H1 (cell line): ENCODE measurements around the gene SLC9A5. TPM values are rescaled to one million over a fixed set of nuclear protein-coding genes. Genes with fewer than 3 reads are reported as not detected.

ENCODE experiments used
- CTCF ChIA-PET: fragments of 300-600 bp; sonication (Branson Sonifier 250); formaldehyde crosslinking; loops from one replicate; lab custom pipeline; 2021; ENCODE audit not compliant: partially characterized antibody; lab: Charles Lee
- POLR2A ChIA-PET: fragments of 300-600 bp; sonication (Branson Sonifier 250); formaldehyde crosslinking; loops from one replicate; lab custom pipeline; 2021; ENCODE audit warnings: inconsistent platforms; ENCODE audit not compliant: partially characterized antibody; lab: Charles Lee
- DNase-seq, 2 experiments: peaks; one replicate each; pipeline versions ENCODE4 v3.0.0 to v3.0.0-alpha.2; 2010 to 2022; ENCODE audit warnings: low spot score in 2 of 2, low read depth in 1 of 2, mixed read lengths in 1 of 2
- FAIRE-seq: peaks from 2 replicates; lab custom pipeline; 2011; peaks lifted over from hg19 to GRCh38; lab: Jason Lieb, UNC
- H2AFZ ChIP-seq: 2 replicates; pipeline ENCODE4 v1.8.1; 2012; ENCODE audit warnings: low read length, inconsistent platforms
- H2AK5ac ChIP-seq: 2 replicates; pipeline ENCODE4 v1.6.1; 2013; ENCODE audit warnings: low read depth, low read length
- H2BK120ac ChIP-seq: replicated peaks from 2 replicates; pipeline ENCODE3; 2013; ENCODE audit warnings: low read depth, low read length, inconsistent platforms
- H2BK12ac ChIP-seq: 2 replicates; pipeline ENCODE4 v1.6.1; 2013; ENCODE audit warnings: low read depth, low read length
- H2BK15ac ChIP-seq: 2 replicates; pipeline ENCODE4 v1.6.1; 2013; ENCODE audit warnings: low read length
- H2BK20ac ChIP-seq: 2 replicates; pipeline ENCODE4 v1.6.1; 2013; ENCODE audit warnings: low read length
- H2BK5ac ChIP-seq: 2 replicates; pipeline ENCODE4 v1.6.1; 2013; ENCODE audit warnings: low read depth, low read length
- H3K14ac ChIP-seq: 2 replicates; pipeline ENCODE4 v1.6.1; 2013; ENCODE audit warnings: inconsistent platforms; ENCODE audit not compliant: insufficient read length
- H3K18ac ChIP-seq: 2 replicates; pipeline ENCODE4 v1.6.1; 2013; ENCODE audit warnings: low read length; ENCODE audit errors: extremely low read depth
- H3K23ac ChIP-seq: 2 replicates; pipeline ENCODE4 v1.6.1; 2013; ENCODE audit warnings: inconsistent platforms; ENCODE audit not compliant: insufficient read length
- H3K23me2 ChIP-seq: 2 replicates; pipeline ENCODE4 v1.6.1; 2013; ENCODE audit warnings: low read depth, low read length
- H3K27ac ChIP-seq: 2 replicates; pipeline ENCODE4 v1.6.1; 2011; ENCODE audit warnings: low read depth, low read length, inconsistent platforms
- H3K27me3 ChIP-seq, 4 experiments: replicated peaks in 1 of 4; 1 replicate in 1 of 4; 2 replicates in 3 of 4; pipeline versions ENCODE4 v1.6.1 to v1.8.1; 2011 to 2013; ENCODE audit warnings: low read length in 3 of 4, mild to moderate bottlenecking in 3 of 4, inconsistent platforms in 2 of 4, mixed read lengths in 2 of 4, moderate library complexity in 1 of 4; ENCODE audit not compliant: control insufficient read depth in 3 of 4, insufficient read depth in 3 of 4; ENCODE audit errors: extremely low read depth in 1 of 4
- H3K36me3 ChIP-seq, 4 experiments: 2 replicates each; pipeline versions ENCODE4 v1.6.1 to v1.8.1; 2011 to 2013; ENCODE audit warnings: mild to moderate bottlenecking in 4 of 4, low read length in 3 of 4, moderate library complexity in 2 of 4, control low read depth in 1 of 4, inconsistent platforms in 1 of 4; ENCODE audit not compliant: insufficient read depth in 4 of 4, control insufficient read depth in 2 of 4
- H3K4ac ChIP-seq: replicated peaks from 2 replicates; pipeline ENCODE3; 2013; ENCODE audit warnings: low read length, low read depth, mixed read lengths, inconsistent platforms; ENCODE audit not compliant: insufficient read length
- H3K4me1 ChIP-seq, 4 experiments: replicated peaks in 1 of 4; 1 replicate in 1 of 4; 2 replicates in 3 of 4; pipeline versions ENCODE4 v1.6.1 to v1.8.1; 2011 to 2013; ENCODE audit warnings: low read length in 3 of 4, inconsistent platforms in 2 of 4, mixed read lengths in 1 of 4; ENCODE audit not compliant: insufficient read depth in 4 of 4, control insufficient read depth in 3 of 4
- H3K4me2 ChIP-seq, 2 experiments: 2 replicates each; pipeline versions ENCODE4 v1.6.1 to v1.8.1; 2011 to 2013; ENCODE audit warnings: low read depth in 2 of 2, low read length in 2 of 2, control low read depth in 1 of 2, inconsistent platforms in 1 of 2, mild to moderate bottlenecking in 1 of 2; ENCODE audit not compliant: insufficient read depth in 1 of 2
- H3K4me3 ChIP-seq, 4 experiments: fragments of 200-600, 300-600 bp in 1 of 4; sonication (generic), shearing (Covaris generic), sonication (Bioruptor Twin) in 1 of 4; 2 replicates each; pipeline versions ENCODE4 v1.5.1 to v1.8.1; 2011 to 2016; ENCODE audit warnings: low read length in 4 of 4, low read depth in 3 of 4, control low read depth in 2 of 4, inconsistent platforms in 2 of 4, mild to moderate bottlenecking in 2 of 4, mixed read lengths in 1 of 4, moderate library complexity in 1 of 4; ENCODE audit not compliant: insufficient read depth in 2 of 4; ENCODE audit errors: extremely low read depth in 1 of 4
- H3K56ac ChIP-seq: replicated peaks from 2 replicates; pipeline ENCODE3; 2013; ENCODE audit warnings: low read depth, mild to moderate bottlenecking, mixed read lengths, low read length, inconsistent platforms; ENCODE audit not compliant: insufficient read length
- H3K79me1 ChIP-seq: 2 replicates; pipeline ENCODE4 v1.6.1; 2013; ENCODE audit warnings: low read depth, low read length, control low read depth
- H3K79me2 ChIP-seq, 2 experiments: 2 replicates each; pipeline versions ENCODE4 v1.6.1 to v1.8.1; 2012 to 2013; ENCODE audit warnings: low read length in 2 of 2, mild to moderate bottlenecking in 2 of 2, inconsistent platforms in 1 of 2; ENCODE audit not compliant: insufficient read depth in 2 of 2, control insufficient read depth in 1 of 2
- H3K9ac ChIP-seq, 4 experiments: replicated peaks in 1 of 4; 1 replicate in 1 of 4; 2 replicates in 3 of 4; pipeline versions ENCODE4 v1.6.1 to v1.8.1; 2011 to 2013; ENCODE audit warnings: low read depth in 3 of 4, low read length in 3 of 4, control low read depth in 2 of 4, mild to moderate bottlenecking in 2 of 4, moderate library complexity in 2 of 4, inconsistent platforms in 1 of 4; ENCODE audit errors: extremely low read depth in 1 of 4
- H3K9me3 ChIP-seq, 2 experiments: 2 replicates each; pipeline versions ENCODE4 v1.6.1 to v1.8.1; 2012 to 2013; ENCODE audit warnings: mild to moderate bottlenecking in 2 of 2, moderate library complexity in 2 of 2, control low read depth in 1 of 2, inconsistent platforms in 1 of 2, low read depth in 1 of 2, low read length in 1 of 2, mixed read lengths in 1 of 2; ENCODE audit not compliant: insufficient read depth in 2 of 2
- H4K20me1 ChIP-seq, 2 experiments: replicated peaks in 1 of 2; 2 replicates each; pipeline versions ENCODE3 to v1.8.1; 2011 to 2013; ENCODE audit warnings: inconsistent platforms in 2 of 2, low read length in 2 of 2, mild to moderate bottlenecking in 1 of 2; ENCODE audit not compliant: insufficient read depth in 2 of 2, control insufficient read depth in 1 of 2
- H4K5ac ChIP-seq: 2 replicates; pipeline ENCODE4 v1.6.1; 2013; ENCODE audit warnings: low read length, low read depth, mixed read lengths, inconsistent platforms; ENCODE audit not compliant: insufficient read length
- H4K8ac ChIP-seq: 2 replicates; pipeline ENCODE4 v1.8.0; 2013; ENCODE audit warnings: mild to moderate bottlenecking, moderate library complexity, low read length, inconsistent platforms; ENCODE audit not compliant: insufficient read depth; ENCODE audit errors: extremely low read depth
- H4K91ac ChIP-seq: replicated peaks from 2 replicates; pipeline ENCODE3; 2013; ENCODE audit warnings: low read length, mixed read lengths, inconsistent platforms; ENCODE audit not compliant: insufficient read length
- ASH2L ChIP-seq: fragments of 200-600, 300-600 bp; sonication (generic); IDR thresholded peaks from one replicate; pipeline ENCODE4 v1.7.1; 2017; ENCODE audit warnings: low read length
- CEBPB ChIP-seq: IDR thresholded peaks from 2 replicates; pipeline ENCODE4 v1.6.1; 2012; ENCODE audit warnings: low read depth, low read length
- CTBP2 ChIP-seq: IDR thresholded peaks from 2 replicates; pipeline ENCODE4 v1.7.0; 2011; ENCODE audit warnings: borderline replicate concordance, mild to moderate bottlenecking, moderate library complexity, mixed read lengths, low read length; ENCODE audit not compliant: insufficient read depth, insufficient read length
- EZH2 ChIP-seq: fragments of 200-600 bp; sonication (generic); IDR thresholded peaks from 2 replicates; pipeline ENCODE4 v1.7.1; 2012; ENCODE audit warnings: low read depth, mild to moderate bottlenecking, moderate library complexity, low read length, inconsistent platforms; ENCODE audit not compliant: severe bottlenecking
- JUN ChIP-seq: IDR thresholded peaks from 2 replicates; pipeline ENCODE4 v1.6.1; 2011; ENCODE audit warnings: low read depth, mild to moderate bottlenecking, improper control_type of control experiment, low read length
- POU5F1 ChIP-seq: IDR thresholded peaks from 2 replicates; pipeline ENCODE4 v1.6.1; 2011; ENCODE audit warnings: low read depth, mild to moderate bottlenecking, low read length, moderate library complexity
- RXRA ChIP-seq: IDR thresholded peaks from 2 replicates; pipeline ENCODE4 v1.6.1; 2011; ENCODE audit warnings: low read depth, mild to moderate bottlenecking, low read length, moderate library complexity; ENCODE audit not compliant: insufficient read depth
- SIX5 ChIP-seq: IDR thresholded peaks from 2 replicates; pipeline ENCODE4 v1.6.1; 2011; ENCODE audit warnings: mild to moderate bottlenecking, low read depth, low read length
- TEAD4 ChIP-seq: IDR thresholded peaks from 2 replicates; pipeline ENCODE4 v1.6.1; 2012; ENCODE audit warnings: low read depth, low read length, inconsistent platforms, mixed read lengths
- ZNF274 ChIP-seq: IDR thresholded peaks from 2 replicates; pipeline ENCODE4 v1.7.0; 2012; ENCODE audit warnings: low read length, borderline replicate concordance; ENCODE audit errors: extremely low read depth
- WGBS, 2 experiments: shearing (Covaris generic) in 1 of 2; methylation state at CpG; one replicate each; pipeline versions ENCODE4 v1.1.6 to v1.1.7; 2013 to 2015; ENCODE audit warnings: low lambda C conversion rate in 2 of 2, mixed read lengths in 2 of 2, inconsistent platforms in 1 of 2, low coverage in 1 of 2, missing lambda C conversion rate in 1 of 2; ENCODE audit not compliant: insufficient replicate concordance in 2 of 2, insufficient coverage in 1 of 2, insufficient read length in 1 of 2; ENCODE audit errors: extremely low coverage in 1 of 2, missing lambda C conversion rate in 1 of 2; 5-methylcytosine and 5-hydroxymethylcytosine counted together
- polyA plus RNA-seq, 7 experiments: library from polyadenylated mRNA; depleted of rRNA in 3 of 7; stranded (reverse) in 5 of 7; unstranded in 2 of 7; fragments of >200 nt in 5 of 7; fragments of 200-250 nt in 2 of 7; gene quantifications; 1 replicate in 5 of 7; 2 replicates in 1 of 7; 4 replicates in 1 of 7; pipeline versions ENCODE4 v1.2.1 to v1.2.3, GENCODE V29; 2011 to 2013; ENCODE audit warnings: missing spikeins in 2 of 7, mixed read lengths in 2 of 7
- total RNA-seq: library from RNA; stranded (reverse); fragmentation: NEBNext Ultra II Directional; extraction: Animal tissue kit (Norgen Biotek cat#: 25700); gene quantifications from 2 replicates; pipeline ENCODE4 v1.2.1, GENCODE V29; 2021
- TF ChIP-seq, protein P1 (sequence below): IDR thresholded peaks from 2 replicates; pipeline ENCODE4 v1.6.1; 2011; ENCODE audit warnings: low read depth, mild to moderate bottlenecking, low read length; ENCODE audit not compliant: insufficient read depth

Gene SLC9A5
- total and polyA plus RNA-seq, 2 of the 8 experiments (the other 6 are each of a cell fraction or from before 2014, with no cell fraction given) = 7.9 to 8.6 TPM

GRCh38 chr16:67226804-67227566, 21.8 kb upstream of the SLC9A5 start, which contains the start of gene TMEM208:
Gene TMEM208 (plus strand): TSS chr16:67227130. CDS start chr16:67227219, 89 bp downstream.
- FAIRE-seq = peak; percentile 84
- TF ChIP-seq, protein P1, sequence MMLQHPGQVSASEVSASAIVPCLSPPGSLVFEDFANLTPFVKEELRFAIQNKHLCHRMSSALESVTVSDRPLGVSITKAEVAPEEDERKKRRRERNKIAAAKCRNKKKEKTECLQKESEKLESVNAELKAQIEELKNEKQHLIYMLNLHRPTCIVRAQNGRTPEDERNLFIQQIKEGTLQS = peak; percentile 98
- TF ChIP-seq ASH2L = peak; percentile 86
- no peak for TF ChIP-seq CEBPB
- TF ChIP-seq EZH2 = no peak
- no peak for TF ChIP-seq CTBP2
- no peak for TF ChIP-seq POU5F1
- TF ChIP-seq ZNF274 = no peak
- TF ChIP-seq SIX5 = peak; percentile 89
- no peak for TF ChIP-seq RXRA
- TF ChIP-seq TEAD4 = no peak
- no peak for TF ChIP-seq JUN

More at GRCh38 chr16:67226804-67227566, 21.8 kb upstream of the SLC9A5 start, which contains the start of gene TMEM208:
- peak within 1 kb of the TSS; percentile 74; the same call in 1 of the 2 replicates for H2AFZ ChIP-seq
- peak within 1 kb of the TSS; percentile 74 to 92 for H3K4me2 ChIP-seq
- ChIA-PET POLR2A (interaction anchor here (0.5 to 2.7 kb wide), 14 partner anchors 9 to 175 kb away, joined by 3 to 22 read pairs (median 7); partner anchors contain the start of genes EXOC3L1 and FHOD1), CTCF (interaction anchor here (0.5 to 3.9 kb wide), 21 partner anchors 8 to 298 kb away, joined by 3 to 25 read pairs (median 4); partner anchors contain the start of genes ELMO3 and NOL3)
- H2BK15ac ChIP-seq = 0 out of 2 replicates have a peak within 1 kb of the TSS, but pooled peaks have one; percentile 14
- WGBS, 2 experiments = 2% methylated on average over 40 of the region's 46 CpGs; no CpG with 5 or more reads in 1 of the 2 experiments
- H4K91ac ChIP-seq = no peak within 1 kb of the TSS
- peak within 1 kb of the TSS; percentile 98 for H4K8ac ChIP-seq
- H3K9me3 ChIP-seq = no peaks in the 10 kb centered on the region
- peaks cover 17 to 36% (median 32%) of the 10 kb centered on the region in 4 experiments; a peak in 7 of 8 replicates for H3K36me3 ChIP-seq
- no peaks in the 10 kb centered on the region; a peak in 4 of 7 replicates for H3K27me3 ChIP-seq
- peak within 1 kb of the TSS; percentile 49; the same call in 1 of the 2 replicates for H2BK5ac ChIP-seq
- H3K4ac ChIP-seq = no peak within 1 kb of the TSS
- H4K20me1 ChIP-seq = peaks cover 3 to 14% of the 10 kb centered on the region in 2 experiments
- H3K79me1 ChIP-seq = no peaks in the 10 kb centered on the region; the same call in 1 of the 2 replicates
- peak within 1 kb of the TSS; percentile 83 to 96 (median 94) for H3K4me3 ChIP-seq
- H3K4me1 ChIP-seq = peaks cover 0 to 6% (median 3%) of the 10 kb centered on the region in 4 experiments; a peak in 3 of 7 replicates
- peaks cover 5% of the 10 kb centered on the region for H3K23me2 ChIP-seq
- H2BK12ac ChIP-seq = no peak within 1 kb of the TSS; the same call in 1 of the 2 replicates
- no peak within 1 kb of the TSS for H3K18ac ChIP-seq
- no peak within 1 kb of the TSS for H3K14ac ChIP-seq
- H2BK120ac ChIP-seq = no peak within 1 kb of the TSS
- H3K23ac ChIP-seq = no peak within 1 kb of the TSS
- H3K9ac ChIP-seq = peak within 1 kb of the TSS; percentile 55 to 89 (median 82)
- peaks cover 0 to 13% of the 10 kb centered on the region in 2 experiments; a peak in 2 of 4 replicates for H3K79me2 ChIP-seq
- no peak within 1 kb of the TSS for H3K56ac ChIP-seq
- peak; percentile 96 to 99 for DNase-seq
- H3K27ac ChIP-seq = peak within 1 kb of the TSS; percentile 74
- H2BK20ac ChIP-seq = no peak within 1 kb of the TSS
- H4K5ac ChIP-seq = peak within 1 kb of the TSS; percentile 57
- H2AK5ac ChIP-seq = no peak within 1 kb of the TSS
